ENCODE measurements around the gene HOXC6.

The HOXC6 gene

GRCh38 chr12:54028314-54029201, at the start of gene HOXC6:
Gene HOXC6, plus strand, starts transcription at chr12:54028440. Its CDS starts 82 bp downstream, at chr12:54028522.
- TF ChIP-seq CTCF (IDR thresholded peaks at IDR 0.05), result no peak
- no peak for TF ChIP-seq ZFX (IDR thresholded peaks at IDR 0.05; ENCODE audit: borderline replicate concordance)
- H3K27ac ChIP-seq, result peak within 1 kb of the TSS; percentile 57

GRCh38 chr12:53978477-53979356, 49.5 kb upstream of the HOXC6 start:
- peak overlapping the region; percentile 91 for H3K27ac ChIP-seq
- TF ChIP-seq CTCF (IDR thresholded peaks at IDR 0.05) (no peak), ZFX (IDR thresholded peaks at IDR 0.05; ENCODE audit: borderline replicate concordance) (no peak)

GRCh38 chr12:53980104-53980801, 48.0 kb upstream of the HOXC6 start:
- peak overlapping the region; percentile 91 for H3K27ac ChIP-seq
- TF ChIP-seq ZFX (IDR thresholded peaks at IDR 0.05; ENCODE audit: borderline replicate concordance) (no peak), CTCF (IDR thresholded peaks at IDR 0.05) (no peak)

DNA sequence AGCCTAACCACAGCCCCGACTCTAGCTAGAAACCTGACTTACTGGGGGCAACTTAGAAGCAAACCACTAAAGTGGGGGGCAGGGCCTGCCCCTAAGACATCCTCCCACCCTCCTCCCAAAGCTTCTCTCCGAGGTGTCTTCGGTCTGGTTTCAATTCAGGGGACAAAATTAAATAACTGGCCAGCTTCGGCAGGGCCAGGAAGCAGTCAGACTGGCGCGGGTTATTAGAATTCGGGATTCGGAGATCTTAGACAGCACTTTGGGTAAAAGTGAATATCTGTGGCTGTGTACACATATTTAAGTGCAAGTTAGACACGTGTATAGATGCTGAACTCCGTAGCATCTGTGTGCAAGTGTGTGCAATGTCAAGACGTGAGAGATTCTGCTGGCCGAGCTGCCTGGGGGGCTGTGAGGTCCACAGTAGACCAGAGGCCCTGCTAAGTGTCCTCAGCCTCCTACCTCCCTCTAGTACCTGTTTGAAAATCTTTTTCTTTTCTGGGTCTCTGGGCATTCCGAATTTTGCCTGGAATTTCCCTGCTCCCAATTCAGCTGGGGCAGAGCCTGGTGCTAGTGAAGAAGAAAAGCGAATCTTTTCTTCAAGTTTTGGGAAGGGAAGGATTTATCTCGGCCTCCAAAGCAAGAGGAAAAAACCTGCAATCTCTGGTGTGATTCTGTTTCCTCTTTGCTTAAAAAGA, 47.3 kb upstream of the HOXC6 start:
- TF ChIP-seq CTCF (IDR thresholded peaks at IDR 0.05) (no peak), ZFX (IDR thresholded peaks at IDR 0.05; ENCODE audit: borderline replicate concordance) (no peak)
- peak overlapping the region; percentile 91 for H3K27ac ChIP-seq

DNA sequence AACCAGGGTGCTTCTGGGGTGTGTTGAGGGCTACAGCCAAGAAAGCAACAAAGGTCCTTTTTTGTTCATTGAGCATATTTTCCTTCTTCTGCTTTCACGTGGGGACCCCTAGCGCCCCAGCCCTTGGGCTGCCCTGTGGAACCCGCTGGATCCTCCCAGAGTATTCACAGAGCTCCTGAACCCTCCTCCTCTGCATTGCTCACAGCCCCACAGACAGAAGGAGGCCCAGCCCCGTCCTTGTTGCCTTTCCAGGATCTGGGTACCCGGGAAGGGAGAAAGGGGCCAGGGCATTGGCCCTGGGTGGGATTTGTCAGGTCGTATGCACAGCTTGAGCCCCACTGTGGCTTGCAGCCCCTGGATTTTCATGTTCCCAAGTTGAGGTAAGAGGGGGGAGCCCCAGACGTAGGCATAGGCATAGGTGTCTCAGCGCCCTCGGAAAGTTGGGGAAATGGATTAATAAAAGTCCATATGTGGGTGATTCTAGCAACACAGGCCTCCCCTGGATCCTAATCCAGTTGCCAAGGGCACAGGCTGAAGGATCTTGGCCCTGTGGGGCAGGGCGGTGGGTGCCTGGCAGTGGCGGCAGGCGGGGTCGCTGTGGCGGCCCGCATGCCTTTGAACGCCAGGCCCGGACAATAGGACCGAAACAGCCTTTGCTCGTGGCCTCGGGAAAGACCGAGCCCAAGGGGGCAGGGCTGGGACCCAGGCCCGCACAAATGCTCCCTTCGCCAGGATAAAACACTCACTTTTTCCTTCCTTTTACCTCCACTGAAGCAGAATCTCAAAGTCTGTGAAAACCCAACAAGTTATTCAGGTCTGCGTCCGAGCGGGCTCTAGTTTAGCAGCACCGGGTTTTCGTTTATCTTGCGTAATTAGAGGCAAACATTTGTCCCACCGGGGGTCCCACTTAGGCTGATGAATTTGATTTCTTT, 46.3 kb upstream of the HOXC6 start:
- TF ChIP-seq CTCF (IDR thresholded peaks at IDR 0.05), result no peak
- no peak for TF ChIP-seq ZFX (IDR thresholded peaks at IDR 0.05; ENCODE audit: borderline replicate concordance)
- peak overlapping the region; percentile 91; the same call in 1 of the 2 replicates for H3K27ac ChIP-seq
